ENCODE data around the gene TSPEAR.

Gene TSPEAR

DNA sequence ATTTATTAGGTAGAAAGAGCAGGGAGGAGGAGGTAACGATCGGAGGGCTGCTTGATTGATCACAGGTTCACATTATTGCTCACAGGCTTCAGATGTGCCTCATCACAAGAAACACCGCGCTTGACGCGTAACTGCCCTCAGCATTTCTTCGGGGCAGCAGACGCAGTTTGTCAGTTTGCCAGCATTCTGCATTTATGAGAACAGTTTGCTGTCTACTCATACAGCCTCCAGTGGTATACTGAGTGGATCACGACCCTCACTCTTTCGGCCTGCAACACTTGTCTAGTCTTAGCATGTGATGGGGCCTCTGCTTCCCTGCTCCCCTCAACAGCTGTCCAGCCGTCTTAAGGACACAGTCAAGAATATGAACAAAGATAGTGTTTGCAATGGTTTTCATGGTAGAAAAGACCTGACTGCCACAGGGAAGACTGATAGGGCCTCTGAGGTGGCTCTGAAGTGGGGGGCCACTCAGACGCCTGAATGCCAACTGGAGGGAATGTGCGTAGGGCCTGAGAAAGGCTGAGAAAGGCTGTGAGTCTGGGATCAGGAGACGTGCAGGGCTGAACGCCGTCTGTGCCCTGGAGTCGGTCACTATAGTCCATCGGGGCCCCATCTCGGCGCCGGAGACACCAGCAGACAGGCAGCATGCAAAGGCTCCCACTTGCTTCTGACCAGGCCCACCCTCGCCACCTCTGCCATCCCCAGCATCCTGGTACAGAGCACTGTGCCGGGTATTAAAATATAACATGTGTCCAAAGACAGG, 45.2 kb upstream of the TSPEAR start:
- TF ChIP-seq, protein P1, sequence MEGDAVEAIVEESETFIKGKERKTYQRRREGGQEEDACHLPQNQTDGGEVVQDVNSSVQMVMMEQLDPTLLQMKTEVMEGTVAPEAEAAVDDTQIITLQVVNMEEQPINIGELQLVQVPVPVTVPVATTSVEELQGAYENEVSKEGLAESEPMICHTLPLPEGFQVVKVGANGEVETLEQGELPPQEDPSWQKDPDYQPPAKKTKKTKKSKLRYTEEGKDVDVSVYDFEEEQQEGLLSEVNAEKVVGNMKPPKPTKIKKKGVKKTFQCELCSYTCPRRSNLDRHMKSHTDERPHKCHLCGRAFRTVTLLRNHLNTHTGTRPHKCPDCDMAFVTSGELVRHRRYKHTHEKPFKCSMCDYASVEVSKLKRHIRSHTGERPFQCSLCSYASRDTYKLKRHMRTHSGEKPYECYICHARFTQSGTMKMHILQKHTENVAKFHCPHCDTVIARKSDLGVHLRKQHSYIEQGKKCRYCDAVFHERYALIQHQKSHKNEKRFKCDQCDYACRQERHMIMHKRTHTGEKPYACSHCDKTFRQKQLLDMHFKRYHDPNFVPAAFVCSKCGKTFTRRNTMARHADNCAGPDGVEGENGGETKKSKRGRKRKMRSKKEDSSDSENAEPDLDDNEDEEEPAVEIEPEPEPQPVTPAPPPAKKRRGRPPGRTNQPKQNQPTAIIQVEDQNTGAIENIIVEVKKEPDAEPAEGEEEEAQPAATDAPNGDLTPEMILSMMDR (conservative IDR thresholded peaks at IDR 0.05), result no peak
- no peak overlapping the region; the same call in 1 of the 2 replicates for H3K27ac ChIP-seq

- H3K27ac ChIP-seq, result no peak overlapping the region
- TF ChIP-seq, protein P1 (conservative IDR thresholded peaks at IDR 0.05), result no peak
These were observed 43.9 kb upstream of the TSPEAR start for GRCh38 chr21:44755227-44755626.

DNA sequence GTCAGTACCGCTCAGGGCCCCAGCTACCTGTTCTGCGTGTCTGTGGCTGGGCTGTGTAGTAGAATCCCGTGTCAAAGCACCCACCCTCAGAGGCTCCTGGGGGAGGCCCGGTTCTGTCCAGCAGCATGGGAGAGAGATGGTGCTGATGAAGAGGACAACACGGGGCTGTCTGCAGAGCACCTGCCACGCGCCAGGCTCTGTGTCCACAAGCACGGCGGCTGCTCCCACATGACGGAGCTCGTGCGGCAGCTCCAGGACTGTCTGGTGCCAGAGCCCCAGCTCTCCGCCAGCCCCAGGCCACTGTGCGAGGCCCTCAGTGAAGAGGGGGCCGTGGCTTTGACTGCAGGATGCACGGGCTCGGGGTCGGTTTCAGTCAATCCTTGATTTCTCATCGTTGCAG, 42.0 kb upstream of the TSPEAR start:
- TF ChIP-seq, protein P1 (conservative IDR thresholded peaks at IDR 0.05), result no peak
- H3K27ac ChIP-seq, result peak overlapping the region; percentile 85

DNA sequence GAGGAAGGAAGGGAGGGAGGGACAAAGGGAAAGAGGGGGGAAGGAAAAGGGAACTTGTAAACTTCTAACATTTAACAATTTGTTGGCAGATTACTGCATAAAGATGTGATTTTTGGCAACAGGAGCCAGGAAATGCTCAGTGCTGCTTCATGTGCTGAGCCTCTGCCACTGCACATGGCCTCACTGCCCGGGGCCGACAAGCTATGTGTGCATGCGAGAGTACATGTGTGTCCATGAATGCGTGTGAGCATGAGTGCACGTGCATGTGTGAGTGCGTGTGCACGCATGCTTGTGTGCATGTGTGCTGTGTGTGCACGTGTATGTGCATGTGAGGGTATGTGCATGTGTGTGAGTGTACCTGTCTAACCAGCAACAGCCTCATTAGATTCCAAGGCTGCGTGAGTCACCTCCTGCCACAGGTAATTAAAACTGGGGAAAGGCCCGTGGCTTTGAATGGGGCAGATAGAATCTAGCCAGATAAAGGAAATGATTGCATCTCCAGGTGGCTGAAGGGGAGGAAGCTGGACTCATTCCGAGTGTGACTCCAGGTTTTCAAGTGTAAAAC, 41.4 kb upstream of the TSPEAR start:
- TF ChIP-seq, protein P1 (conservative IDR thresholded peaks at IDR 0.05), result peak; percentile 80
- H3K27ac ChIP-seq, result peak overlapping the region; percentile 85

DNA sequence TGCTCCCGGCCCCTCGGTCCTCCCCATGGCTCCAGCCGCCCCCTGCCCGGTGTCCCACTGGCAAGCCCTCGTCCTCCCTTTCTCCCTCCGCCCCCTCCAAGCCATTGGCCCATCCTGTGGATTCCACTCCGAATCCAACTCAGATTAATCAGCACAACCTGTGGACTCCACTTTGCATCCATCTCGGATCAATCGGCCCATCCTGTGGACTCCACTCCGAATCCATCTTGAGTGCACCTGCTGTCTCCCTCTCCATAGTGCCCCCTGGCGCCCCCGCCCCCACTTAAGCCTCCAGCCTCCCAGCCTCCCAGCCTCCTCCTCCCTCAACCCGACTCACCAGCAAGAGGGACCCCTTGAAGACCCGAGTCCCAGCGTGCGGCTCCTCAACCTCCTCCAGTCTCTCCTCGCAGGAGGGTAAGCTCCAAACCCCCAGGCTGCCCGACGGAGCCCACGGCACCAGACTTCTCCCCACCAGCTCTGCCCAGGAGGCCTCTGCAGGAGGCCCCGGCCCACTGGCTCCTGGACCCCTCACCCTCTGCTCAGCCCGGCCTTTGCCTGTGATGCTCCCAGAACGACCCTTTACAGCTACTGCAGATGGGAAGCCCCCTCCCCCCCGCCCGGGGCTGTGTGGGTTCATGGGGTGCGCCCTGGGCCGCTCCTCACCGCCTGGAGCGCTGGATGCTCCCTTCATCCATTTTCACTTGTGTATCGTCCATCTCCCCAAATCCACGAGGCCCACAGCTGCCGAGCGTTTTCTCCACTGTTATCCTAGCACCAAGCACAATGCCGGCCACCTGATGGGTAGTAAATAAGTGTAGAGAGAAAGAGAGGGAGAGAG, 40.6 kb upstream of the TSPEAR start:
- H3K27ac ChIP-seq, result peak overlapping the region; percentile 85
- TF ChIP-seq, protein P1 (conservative IDR thresholded peaks at IDR 0.05), result no peak

DNA sequence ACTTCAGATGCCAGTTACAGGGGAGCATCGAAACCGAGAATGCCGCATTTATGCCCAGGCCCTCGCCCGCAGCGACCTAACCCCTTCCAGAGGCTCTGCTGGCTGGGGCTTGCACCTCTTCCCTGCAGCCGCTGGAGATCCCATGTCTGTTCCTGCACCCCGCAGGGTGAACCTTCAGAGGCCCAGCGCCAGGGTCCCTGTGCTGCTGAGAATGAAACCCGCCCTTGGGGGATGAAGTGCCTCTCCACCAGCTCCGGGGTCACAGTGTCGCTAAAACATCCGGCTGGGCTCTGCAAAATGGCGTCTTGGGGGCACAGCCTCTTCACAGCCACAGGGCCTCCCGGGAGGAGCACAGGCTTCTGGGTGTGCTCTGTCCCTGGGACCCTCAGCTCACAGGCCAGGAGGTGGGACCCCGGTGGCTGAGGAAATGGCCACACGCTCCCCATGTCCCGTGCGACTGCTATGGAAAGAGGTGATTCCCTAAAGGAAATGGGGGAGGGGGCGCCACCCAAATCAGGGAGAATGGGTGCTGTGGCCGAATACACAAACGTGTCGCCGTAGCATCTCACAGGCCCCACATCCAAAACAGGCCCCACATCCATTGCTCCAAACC, 39.9 kb upstream of the TSPEAR start:
- TF ChIP-seq, protein P1 (conservative IDR thresholded peaks at IDR 0.05), result no peak
- H3K27ac ChIP-seq, result peak overlapping the region; percentile 85

DNA sequence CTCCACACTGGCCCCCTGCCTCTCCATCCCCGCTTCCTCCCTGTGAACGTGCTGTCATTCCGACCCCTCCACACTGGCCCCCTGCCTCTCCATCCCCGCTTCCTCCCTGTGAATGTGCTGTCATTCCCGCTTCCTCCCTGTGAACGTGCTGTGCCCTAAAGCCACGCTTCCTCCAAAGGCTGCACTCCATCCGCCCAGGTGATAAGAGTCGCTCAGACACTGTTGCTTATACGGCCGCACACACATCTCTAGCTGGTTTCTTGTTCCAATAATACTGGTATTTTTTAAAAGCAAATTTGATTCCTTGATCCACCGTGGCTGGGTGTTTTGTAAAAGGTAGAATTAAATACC, 39.3 kb upstream of the TSPEAR start:
- TF ChIP-seq, protein P1 (conservative IDR thresholded peaks at IDR 0.05), result no peak
- H3K27ac ChIP-seq, result peak overlapping the region; percentile 85; the same call in 1 of the 2 replicates
